GM18511 (cell line): Measurements from ENCODE around the gene LRRC3.
"Not testable (repeated sequence)": the region's sequence is repeated elsewhere in the genome, so short reads cannot be mapped to it uniquely, and the experiment has no call there.

Source experiments
- ATAC-seq: cut with Tn5 transposase; IDR thresholded peaks from one replicate; pipeline ENCODE4 v1.9.1; 2021; ENCODE audit warnings: mild to moderate bottlenecking, moderate library complexity; ENCODE audit not compliant: unreplicated experiment

Gene LRRC3

GRCh38 chr21:44477131-44477530, 21.8 kb downstream of the LRRC3 start:
- no peak for ATAC-seq

GRCh38 chr21:44477712-44478111, 22.4 kb downstream of the LRRC3 start:
- ATAC-seq = no peak

GRCh38 chr21:44478124-44478800, 23.0 kb downstream of the LRRC3 start:
- ATAC-seq = no peak

GRCh38 chr21:44478801-44479167, 23.5 kb downstream of the LRRC3 start:
- ATAC-seq = no peak

GRCh38 chr21:44479556-44480199, 24.4 kb downstream of the LRRC3 start:
- not testable (repeated sequence) for ATAC-seq

GRCh38 chr21:44480200-44481053, 25.1 kb downstream of the LRRC3 start:
- ATAC-seq = no peak

- no peak for ATAC-seq
Observed at GRCh38 chr21:44482581-44483287, 27.4 kb downstream of the LRRC3 start.

- ATAC-seq = no peak
Observed at GRCh38 chr21:44483288-44484237, 28.3 kb downstream of the LRRC3 start.

- no peak for ATAC-seq
Observed at GRCh38 chr21:44484498-44485253, 29.4 kb downstream of the LRRC3 start.

GRCh38 chr21:44485254-44485793, 30.0 kb downstream of the LRRC3 start:
- no peak for ATAC-seq

- ATAC-seq = no peak
Observed at GRCh38 chr21:44485796-44486195, 30.5 kb downstream of the LRRC3 start.

GRCh38 chr21:44486302-44486701, 31.0 kb downstream of the LRRC3 start:
- no peak for ATAC-seq

GRCh38 chr21:44487831-44488230, 32.5 kb downstream of the LRRC3 start:
- ATAC-seq = no peak

- no peak for ATAC-seq
Observed at GRCh38 chr21:44489962-44490361, 34.7 kb downstream of the LRRC3 start.

GRCh38 chr21:44490405-44490804, 35.1 kb downstream of the LRRC3 start:
- no peak for ATAC-seq

- no peak for ATAC-seq
Observed at GRCh38 chr21:44490816-44491215, 35.5 kb downstream of the LRRC3 start.

- ATAC-seq = no peak
Observed at GRCh38 chr21:44492567-44493385, 37.5 kb downstream of the LRRC3 start.

- ATAC-seq = no peak
Observed at GRCh38 chr21:44494418-44494817, 39.1 kb downstream of the LRRC3 start.
